Ishikawa (cell line): ENCODE measurements around the gene ANKRD44.

Source experiments
- CEBPB ChIP-seq: IDR thresholded peaks from 2 replicates; pipeline ENCODE4 v1.6.1; 2012
- CREB1 ChIP-seq: IDR thresholded peaks from 2 replicates; pipeline ENCODE4 v1.6.1; 2012; ENCODE audit warnings: low read depth
- EGR1 ChIP-seq: IDR thresholded peaks from 2 replicates; pipeline ENCODE4 v1.6.1; 2012
- EP300 ChIP-seq: IDR thresholded peaks from 2 replicates; pipeline ENCODE4 v1.6.1; 2012; ENCODE audit warnings: borderline replicate concordance
- FOXM1 ChIP-seq: IDR thresholded peaks from 2 replicates; pipeline ENCODE4 v1.6.1; 2012; ENCODE audit warnings: low read depth, borderline replicate concordance
- NFIC ChIP-seq: IDR thresholded peaks from 2 replicates; pipeline ENCODE4 v1.6.1; 2012
- RAD21 ChIP-seq: IDR thresholded peaks from 2 replicates; pipeline ENCODE4 v1.6.1; 2012; ENCODE audit warnings: low read depth
- TAF1 ChIP-seq: IDR thresholded peaks from 2 replicates; pipeline ENCODE4 v1.6.1; 2012; ENCODE audit warnings: low read depth, mild to moderate bottlenecking
- TCF12 ChIP-seq: IDR thresholded peaks from 2 replicates; pipeline ENCODE4 v1.6.1; 2012; ENCODE audit warnings: low read depth
- TEAD4 ChIP-seq: IDR thresholded peaks from 2 replicates; pipeline ENCODE4 v1.6.1; 2012
- YY1 ChIP-seq: IDR thresholded peaks from 2 replicates; pipeline ENCODE4 v1.6.1; 2012; ENCODE audit warnings: low read depth
- ZBTB7A ChIP-seq: IDR thresholded peaks from 2 replicates; pipeline ENCODE4 v1.6.1; 2012; ENCODE audit warnings: low read depth
- TF ChIP-seq, protein P1 (sequence below): IDR thresholded peaks from 2 replicates; pipeline ENCODE4 v1.6.1; 2012
- TF ChIP-seq, protein P2 (sequence below): IDR thresholded peaks from 2 replicates; pipeline ENCODE4 v1.6.1; 2012
- TF ChIP-seq, protein P3 (sequence below): IDR thresholded peaks from 2 replicates; pipeline ENCODE4 v1.6.1; 2012; ENCODE audit warnings: low read depth, mild to moderate bottlenecking

The ANKRD44 gene

DNA sequence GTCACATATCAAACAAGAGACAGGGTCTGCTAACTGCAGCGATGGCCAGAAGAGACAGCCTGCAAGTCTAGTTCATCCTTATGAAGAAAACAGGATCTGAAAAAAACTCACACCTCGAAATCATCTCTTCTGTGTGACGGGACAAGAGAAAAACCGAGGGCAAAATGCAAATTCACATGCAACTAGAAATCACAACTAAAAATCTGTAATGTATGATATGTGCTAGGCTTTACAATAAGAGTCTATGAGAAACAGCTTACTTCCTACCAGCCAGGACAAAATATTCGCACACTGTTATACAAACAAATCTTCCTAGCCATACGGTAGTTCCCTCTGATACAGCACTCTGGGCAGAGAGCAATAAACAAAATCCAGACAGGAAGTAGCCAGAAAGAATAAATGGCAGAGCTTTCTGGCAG is 48.8 kb downstream of the ANKRD44 start:
- no peak for TF ChIP-seq EGR1
- TF ChIP-seq CREB1 = no peak
- no peak for TF ChIP-seq TCF12
- TF ChIP-seq, protein P1, sequence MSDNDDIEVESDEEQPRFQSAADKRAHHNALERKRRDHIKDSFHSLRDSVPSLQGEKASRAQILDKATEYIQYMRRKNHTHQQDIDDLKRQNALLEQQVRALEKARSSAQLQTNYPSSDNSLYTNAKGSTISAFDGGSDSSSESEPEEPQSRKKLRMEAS = no peak
- no peak for TF ChIP-seq TEAD4
- no peak for TF ChIP-seq EP300
- no peak for TF ChIP-seq NFIC
- no peak for TF ChIP-seq YY1
- no peak for TF ChIP-seq FOXM1
- TF ChIP-seq, protein P2, sequence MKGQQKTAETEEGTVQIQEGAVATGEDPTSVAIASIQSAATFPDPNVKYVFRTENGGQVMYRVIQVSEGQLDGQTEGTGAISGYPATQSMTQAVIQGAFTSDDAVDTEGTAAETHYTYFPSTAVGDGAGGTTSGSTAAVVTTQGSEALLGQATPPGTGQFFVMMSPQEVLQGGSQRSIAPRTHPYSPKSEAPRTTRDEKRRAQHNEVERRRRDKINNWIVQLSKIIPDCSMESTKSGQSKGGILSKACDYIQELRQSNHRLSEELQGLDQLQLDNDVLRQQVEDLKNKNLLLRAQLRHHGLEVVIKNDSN = no peak
- TF ChIP-seq TAF1 = no peak
- no peak for TF ChIP-seq CEBPB
- no peak for TF ChIP-seq RAD21

DNA sequence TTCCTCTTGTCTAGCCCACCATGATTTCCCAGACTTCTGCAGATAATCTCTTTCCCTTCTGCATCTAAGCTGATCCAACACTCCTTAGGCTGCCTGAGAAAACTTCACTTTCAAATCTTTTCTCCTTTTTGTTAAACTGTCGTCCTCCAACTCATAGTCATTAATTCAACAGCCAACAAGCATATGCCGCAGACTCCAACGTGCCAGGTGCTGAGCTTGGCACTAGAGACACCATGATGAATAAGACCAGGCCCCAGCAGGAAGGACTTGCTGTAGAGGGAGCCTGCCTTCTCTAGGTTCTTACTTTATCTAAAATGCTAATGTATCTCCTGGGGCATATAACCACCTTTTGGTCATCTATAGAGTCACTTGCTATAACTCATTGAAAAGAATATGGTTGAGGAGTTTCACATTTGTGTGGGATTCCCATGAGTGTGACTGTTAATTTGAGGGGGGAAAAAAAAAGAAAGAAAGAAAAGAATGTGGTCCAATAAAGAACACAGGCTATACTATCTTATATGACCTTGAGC is 51.0 kb downstream of the ANKRD44 start:
- TF ChIP-seq, protein P1 = no peak
- TF ChIP-seq ZBTB7A (no peak), TCF12 (no peak), RAD21 (no peak), EGR1 (no peak)
- TF ChIP-seq, protein P3, sequence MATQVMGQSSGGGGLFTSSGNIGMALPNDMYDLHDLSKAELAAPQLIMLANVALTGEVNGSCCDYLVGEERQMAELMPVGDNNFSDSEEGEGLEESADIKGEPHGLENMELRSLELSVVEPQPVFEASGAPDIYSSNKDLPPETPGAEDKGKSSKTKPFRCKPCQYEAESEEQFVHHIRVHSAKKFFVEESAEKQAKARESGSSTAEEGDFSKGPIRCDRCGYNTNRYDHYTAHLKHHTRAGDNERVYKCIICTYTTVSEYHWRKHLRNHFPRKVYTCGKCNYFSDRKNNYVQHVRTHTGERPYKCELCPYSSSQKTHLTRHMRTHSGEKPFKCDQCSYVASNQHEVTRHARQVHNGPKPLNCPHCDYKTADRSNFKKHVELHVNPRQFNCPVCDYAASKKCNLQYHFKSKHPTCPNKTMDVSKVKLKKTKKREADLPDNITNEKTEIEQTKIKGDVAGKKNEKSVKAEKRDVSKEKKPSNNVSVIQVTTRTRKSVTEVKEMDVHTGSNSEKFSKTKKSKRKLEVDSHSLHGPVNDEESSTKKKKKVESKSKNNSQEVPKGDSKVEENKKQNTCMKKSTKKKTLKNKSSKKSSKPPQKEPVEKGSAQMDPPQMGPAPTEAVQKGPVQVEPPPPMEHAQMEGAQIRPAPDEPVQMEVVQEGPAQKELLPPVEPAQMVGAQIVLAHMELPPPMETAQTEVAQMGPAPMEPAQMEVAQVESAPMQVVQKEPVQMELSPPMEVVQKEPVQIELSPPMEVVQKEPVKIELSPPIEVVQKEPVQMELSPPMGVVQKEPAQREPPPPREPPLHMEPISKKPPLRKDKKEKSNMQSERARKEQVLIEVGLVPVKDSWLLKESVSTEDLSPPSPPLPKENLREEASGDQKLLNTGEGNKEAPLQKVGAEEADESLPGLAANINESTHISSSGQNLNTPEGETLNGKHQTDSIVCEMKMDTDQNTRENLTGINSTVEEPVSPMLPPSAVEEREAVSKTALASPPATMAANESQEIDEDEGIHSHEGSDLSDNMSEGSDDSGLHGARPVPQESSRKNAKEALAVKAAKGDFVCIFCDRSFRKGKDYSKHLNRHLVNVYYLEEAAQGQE = no peak

DNA sequence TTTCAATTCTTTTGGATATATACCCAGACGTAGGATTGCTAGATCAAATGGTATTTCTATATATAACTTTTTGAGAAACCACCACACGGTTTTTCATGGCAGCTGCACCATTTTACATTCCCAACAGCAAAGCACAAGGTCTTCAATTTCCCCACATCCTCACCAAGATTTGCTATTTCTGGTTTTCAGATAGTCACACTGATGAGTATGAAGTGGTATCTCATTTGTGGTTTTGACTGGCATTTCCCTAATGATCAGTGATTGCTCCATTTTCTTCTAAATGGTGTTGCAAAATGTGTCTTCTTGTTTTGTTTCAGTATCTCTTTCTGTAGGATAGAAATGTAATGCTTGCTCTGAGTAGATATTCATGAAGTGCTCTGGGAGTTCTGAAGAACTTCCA is 52.0 kb downstream of the ANKRD44 start:
- TF ChIP-seq, protein P3 = no peak
- TF ChIP-seq EGR1 (no peak), TEAD4 (no peak), YY1 (no peak)

DNA sequence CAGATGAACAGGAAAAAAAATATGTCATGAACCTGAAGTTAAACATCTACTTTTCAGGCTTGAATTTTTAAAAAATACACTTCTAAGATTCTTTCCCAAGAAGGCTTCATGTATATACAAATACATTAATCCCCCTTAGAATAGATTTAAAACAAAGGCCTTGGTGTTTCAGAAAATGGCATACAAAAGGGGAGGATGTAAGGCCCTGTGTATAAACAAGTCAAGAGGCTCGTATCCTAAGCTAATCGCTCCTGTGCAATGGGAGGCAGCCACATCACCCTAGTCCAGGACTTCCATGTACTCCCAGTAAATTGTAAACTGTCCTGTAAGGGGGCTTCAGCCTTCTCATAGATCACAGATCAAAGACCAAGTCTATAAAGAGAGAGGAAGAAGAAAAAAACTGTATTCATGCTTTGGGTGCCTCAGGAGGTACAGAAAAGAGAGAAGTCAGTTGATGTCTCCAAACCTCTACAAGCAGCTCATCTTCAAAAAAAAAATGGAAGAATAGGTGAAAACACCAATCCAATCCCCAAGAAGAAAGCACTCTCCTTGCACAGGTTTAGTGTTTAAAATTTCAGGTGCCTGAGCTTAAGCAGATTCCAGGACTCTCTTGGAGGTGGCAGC is 53.9 kb downstream of the ANKRD44 start:
- TF ChIP-seq, protein P2 = no peak
- no peak for TF ChIP-seq FOXM1
- no peak for TF ChIP-seq CREB1
- TF ChIP-seq TEAD4 = no peak
- TF ChIP-seq, protein P3 = no peak
- no peak for TF ChIP-seq NFIC
- no peak for TF ChIP-seq EP300
- no peak for TF ChIP-seq RAD21
- TF ChIP-seq TCF12 = no peak
- no peak for TF ChIP-seq EGR1
- TF ChIP-seq TAF1 = no peak
- TF ChIP-seq CEBPB = no peak

DNA sequence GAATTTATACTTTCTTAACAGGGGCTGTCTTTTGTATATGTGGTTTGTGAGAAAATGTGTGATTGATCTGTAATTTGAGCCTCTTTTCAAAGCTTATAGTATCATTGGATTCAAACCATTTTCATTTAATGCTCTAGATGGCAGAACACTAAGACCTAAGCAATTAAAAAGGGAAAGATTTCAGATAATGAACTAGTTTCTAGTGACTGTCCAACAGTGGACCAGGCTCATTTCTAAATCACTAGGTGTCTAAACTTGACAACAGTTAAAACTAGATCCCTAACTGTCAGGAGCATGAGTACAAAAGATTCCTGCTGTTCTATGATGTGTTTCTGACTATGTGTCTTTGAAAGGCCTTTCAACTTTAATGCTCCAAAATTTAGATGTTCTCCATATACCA is 54.6 kb downstream of the ANKRD44 start:
- TF ChIP-seq TEAD4 (no peak), EP300 (no peak), FOXM1 (no peak), EGR1 (no peak), NFIC (no peak), CREB1 (no peak), ZBTB7A (no peak), TAF1 (no peak), RAD21 (no peak), TCF12 (no peak), CEBPB (no peak), YY1 (no peak)
- TF ChIP-seq, protein P3 = no peak
- TF ChIP-seq, protein P2 = no peak
- TF ChIP-seq, protein P1 = no peak
